Measurements from ENCODE around the gene CCT5. TPM values are rescaled to one million over a fixed set of nuclear protein-coding genes. Genes with fewer than 3 reads are reported as not detected.
"Not testable (repeated sequence)": the region's sequence is repeated elsewhere in the genome, so short reads cannot be mapped to it uniquely, and the experiment has no call there.

Gene CCT5
- polyA plus RNA-seq, 1 experiment = 374 TPM

- ChIA-PET POLR2A (no interaction called here), CTCF (interaction anchor here (1.3 to 1.4 kb wide), 2 partner anchors 26 to 114 kb away, joined by 3 to 5 read pairs; no protein-coding TSS in a partner anchor)
- TF ChIP-seq CTCF (IDR thresholded peaks at IDR 0.05; ENCODE audit: insufficient read depth, low read depth, low read length) = no peak
- Histone ChIP-seq H3K27me3 (ENCODE audit: control insufficient read depth, insufficient read depth, low read length) (no peaks in the 10 kb centered on the region), H3K4me3 (ENCODE audit: low read depth, low read length) (no peak overlapping the region), H3K36me3 (ENCODE audit: control insufficient read depth, insufficient read depth, low read length) (no peaks in the 10 kb centered on the region)
- no peak for DNase-seq (ENCODE audit: low read depth)
Measured at GRCh38 chr5:10310066-10310779, 60.1 kb downstream of the CCT5 start.

- H3K27me3 ChIP-seq (ENCODE audit: control insufficient read depth, insufficient read depth, low read length); H3K36me3 ChIP-seq (ENCODE audit: control insufficient read depth, insufficient read depth, low read length); H3K4me3 ChIP-seq (ENCODE audit: low read depth, low read length); DNase-seq (ENCODE audit: low read depth); POLR2A ChIA-PET: not testable (repeated sequence)
- CTCF ChIA-PET = interaction anchor here (1.3 to 1.8 kb wide), 2 partner anchors 18 to 27 kb away, joined by 4 to 5 read pairs; no protein-coding TSS in a partner anchor
Measured at GRCh38 chr5:10310835-10311570, 60.9 kb downstream of the CCT5 start.

GRCh38 chr5:10311595-10312425, 61.7 kb downstream of the CCT5 start:
- POLR2A ChIA-PET = no interaction called here
- H3K36me3 ChIP-seq (ENCODE audit: control insufficient read depth, insufficient read depth, low read length) = no peaks in the 10 kb centered on the region
- CTCF ChIA-PET = interaction anchor here (1.3 to 1.8 kb wide), 2 partner anchors 17 to 28 kb away, joined by 4 to 5 read pairs; no protein-coding TSS in a partner anchor
- no peak for TF ChIP-seq CTCF (IDR thresholded peaks at IDR 0.05; ENCODE audit: insufficient read depth, low read depth, low read length)
- DNase-seq (ENCODE audit: low read depth) = no peak
- H3K27me3 ChIP-seq (ENCODE audit: control insufficient read depth, insufficient read depth, low read length) = no peaks in the 10 kb centered on the region
- H3K4me3 ChIP-seq (ENCODE audit: low read depth, low read length) = no peak overlapping the region

GRCh38 chr5:10315201-10315600, 65.1 kb downstream of the CCT5 start:
- ChIA-PET CTCF (interaction anchor here (1.2 to 2.1 kb wide), 3 partner anchors 11 to 31 kb away, joined by 3 to 4 read pairs (median 4); no protein-coding TSS in a partner anchor), POLR2A (no interaction called here)
- no peaks in the 10 kb centered on the region for H3K36me3 ChIP-seq (ENCODE audit: control insufficient read depth, insufficient read depth, low read length)
- DNase-seq (ENCODE audit: low read depth) = no peak
- no peaks in the 10 kb centered on the region for H3K27me3 ChIP-seq (ENCODE audit: control insufficient read depth, insufficient read depth, low read length)
- H3K4me3 ChIP-seq (ENCODE audit: low read depth, low read length) = no peak overlapping the region
- no peak for TF ChIP-seq CTCF (IDR thresholded peaks at IDR 0.05; ENCODE audit: insufficient read depth, low read depth, low read length)

Small RNA genes lying within 50 kb of the gene (small RNA-seq; reads per million reads assigned to genes)
- gene RF00019 (ENCODE audit: insufficient read length, low read depth, low replicate concordance) = not detected

Other genes starting within 250 kb of the CCT5 start
- gene ATPSCKMT, start 392 bp upstream of the CCT5 start, polyA plus RNA-seq (2011; rRNA removed) = 20.6 and 28.6 TPM in 2 replicates
- gene CMBL, start 57.6 kb downstream of the CCT5 start, polyA plus RNA-seq (2011; rRNA removed) = 23.8 and 29.9 TPM in 2 replicates
- 110 and 174 TPM in 2 replicates for gene MARCHF6, start 103.4 kb downstream of the CCT5 start, polyA plus RNA-seq (2011; rRNA removed)
- gene ROPN1L, start 191.6 kb downstream of the CCT5 start, polyA plus RNA-seq (2011; rRNA removed) = 0.54 TPM in 2 replicates